ENCODE measurements around the gene SH3RF3.

DNA sequence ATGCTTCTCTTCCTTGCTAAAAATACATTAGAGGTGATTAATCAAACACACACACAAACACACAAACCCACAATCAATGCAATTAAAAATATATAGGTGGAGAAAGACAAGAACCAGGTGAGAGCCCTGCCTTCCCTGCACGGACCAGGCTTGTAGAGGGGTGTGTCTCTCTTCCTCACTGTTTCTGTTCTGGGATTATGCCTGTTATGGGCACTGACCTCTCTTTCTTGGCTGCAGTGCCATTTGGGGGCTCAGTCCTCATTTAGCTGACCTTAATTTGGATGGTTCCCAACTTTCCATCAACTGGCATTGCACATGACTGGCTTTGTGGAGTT is 89.8 kb downstream of the SH3RF3 start:
- TF ChIP-seq, protein P1, sequence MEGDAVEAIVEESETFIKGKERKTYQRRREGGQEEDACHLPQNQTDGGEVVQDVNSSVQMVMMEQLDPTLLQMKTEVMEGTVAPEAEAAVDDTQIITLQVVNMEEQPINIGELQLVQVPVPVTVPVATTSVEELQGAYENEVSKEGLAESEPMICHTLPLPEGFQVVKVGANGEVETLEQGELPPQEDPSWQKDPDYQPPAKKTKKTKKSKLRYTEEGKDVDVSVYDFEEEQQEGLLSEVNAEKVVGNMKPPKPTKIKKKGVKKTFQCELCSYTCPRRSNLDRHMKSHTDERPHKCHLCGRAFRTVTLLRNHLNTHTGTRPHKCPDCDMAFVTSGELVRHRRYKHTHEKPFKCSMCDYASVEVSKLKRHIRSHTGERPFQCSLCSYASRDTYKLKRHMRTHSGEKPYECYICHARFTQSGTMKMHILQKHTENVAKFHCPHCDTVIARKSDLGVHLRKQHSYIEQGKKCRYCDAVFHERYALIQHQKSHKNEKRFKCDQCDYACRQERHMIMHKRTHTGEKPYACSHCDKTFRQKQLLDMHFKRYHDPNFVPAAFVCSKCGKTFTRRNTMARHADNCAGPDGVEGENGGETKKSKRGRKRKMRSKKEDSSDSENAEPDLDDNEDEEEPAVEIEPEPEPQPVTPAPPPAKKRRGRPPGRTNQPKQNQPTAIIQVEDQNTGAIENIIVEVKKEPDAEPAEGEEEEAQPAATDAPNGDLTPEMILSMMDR (optimal IDR thresholded peaks at IDR 0.05 in 1 of 3, IDR thresholded peaks at IDR 0.05 in 1 of 3, conservative IDR thresholded peaks at IDR 0.05 in 1 of 3; ENCODE audit: extremely low read depth in 1 of 3, insufficient read depth in 2 of 3, low read length in 3 of 3) = no peak
- no peak for TF ChIP-seq EZH2 (IDR thresholded peaks at IDR 0.05; ENCODE audit: low read length)

Measured in keratinocyte (primary cell).